GM19023 (cell line): ENCODE measurements around the gene DHRS4.
A peak's percentile ranks its signal among the peaks of the same experiment; 100 is the strongest.

ENCODE experiments used
- ATAC-seq: cut with Tn5 transposase; IDR thresholded peaks from one replicate; pipeline ENCODE4 v1.9.1; 2021; ENCODE audit warnings: mild to moderate bottlenecking, moderate library complexity; ENCODE audit not compliant: unreplicated experiment

Gene DHRS4

DNA sequence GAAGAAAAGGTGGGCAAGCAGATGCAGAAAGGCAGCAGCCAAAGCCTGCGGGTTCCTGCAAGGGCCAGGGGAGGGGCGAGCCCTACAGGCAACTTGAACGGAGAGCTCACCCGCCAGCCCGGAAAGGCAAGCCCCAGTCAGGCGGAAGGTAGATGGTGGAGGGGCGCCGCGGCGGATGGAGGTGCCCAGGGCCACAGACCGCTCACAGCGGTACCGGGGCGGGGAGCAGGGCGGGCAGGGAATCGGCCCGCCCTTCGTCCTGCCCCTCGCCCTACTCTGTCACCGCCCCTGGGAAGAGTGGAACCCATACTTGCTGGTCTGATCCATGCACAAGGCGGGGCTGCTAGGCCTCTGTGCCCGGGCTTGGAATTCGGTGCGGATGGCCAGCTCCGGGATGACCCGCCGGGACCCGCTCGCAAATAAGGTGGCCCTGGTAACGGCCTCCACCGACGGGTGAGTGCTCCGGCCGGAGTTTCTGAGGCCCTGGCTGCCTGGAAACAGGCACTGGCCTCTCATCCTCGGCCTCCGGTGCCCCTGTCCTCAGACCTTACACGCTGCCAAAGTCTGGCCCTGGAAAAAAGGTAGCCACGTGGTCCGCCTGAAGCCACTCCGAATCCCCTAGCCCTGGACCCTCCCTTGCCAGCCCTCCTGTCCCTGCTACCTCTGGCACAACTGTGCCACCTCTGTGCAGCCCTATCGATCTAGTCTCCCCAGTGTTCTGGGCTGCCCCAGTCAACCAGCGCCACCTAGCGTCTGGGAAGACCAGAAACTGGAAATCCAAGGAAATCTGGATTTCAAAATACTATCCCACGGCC is at the start of gene DHRS4:
DHRS4 (plus strand) TSS at position 307 of the 815 bp plus-strand sequence; CDS start at position 326, 19 bp downstream.
- peak; percentile 90 for ATAC-seq

GRCh38 chr14:23910101-23910875 is 43.3 kb upstream of the DHRS4 start:
- no peak for ATAC-seq

DNA sequence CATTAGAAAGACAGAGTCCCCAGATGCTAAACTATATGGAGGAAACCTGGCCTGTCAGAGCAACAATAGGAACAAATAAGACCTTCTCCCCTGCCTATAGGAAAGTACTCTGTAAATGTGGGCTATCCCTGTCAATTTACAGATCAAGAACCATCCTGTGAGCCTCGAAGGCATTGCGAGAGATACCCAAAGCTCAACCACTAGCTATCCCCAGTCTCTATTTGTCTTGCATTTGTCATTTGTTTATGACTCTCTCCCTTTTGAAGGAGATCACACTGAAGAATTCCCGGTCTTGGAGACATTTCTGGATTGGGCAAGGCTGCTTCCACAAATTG is 42.7 kb upstream of the DHRS4 start:
- no peak for ATAC-seq

- ATAC-seq = no peak
These were observed 38.0 kb upstream of the DHRS4 start for GRCh38 chr14:23915559-23915958.

DNA sequence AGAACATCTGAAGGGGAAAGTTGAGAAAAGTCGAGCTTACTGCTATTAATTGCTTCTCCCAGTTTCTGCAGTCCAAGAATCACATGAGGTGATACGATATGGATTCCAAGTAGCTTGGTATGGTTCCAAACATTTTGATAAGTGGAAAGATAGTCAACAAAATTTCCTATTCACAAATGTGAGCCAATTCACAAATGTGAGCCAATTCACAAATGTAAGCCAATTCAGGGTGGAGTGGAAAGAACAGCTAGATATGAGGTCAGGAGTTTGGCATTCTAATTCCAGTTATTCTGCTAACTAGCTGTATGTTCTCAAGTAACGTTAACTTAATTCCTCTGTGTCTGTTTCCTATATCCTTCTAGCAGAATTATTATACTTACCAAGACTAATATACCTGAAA is 37.6 kb upstream of the DHRS4 start:
- no peak for ATAC-seq

DNA sequence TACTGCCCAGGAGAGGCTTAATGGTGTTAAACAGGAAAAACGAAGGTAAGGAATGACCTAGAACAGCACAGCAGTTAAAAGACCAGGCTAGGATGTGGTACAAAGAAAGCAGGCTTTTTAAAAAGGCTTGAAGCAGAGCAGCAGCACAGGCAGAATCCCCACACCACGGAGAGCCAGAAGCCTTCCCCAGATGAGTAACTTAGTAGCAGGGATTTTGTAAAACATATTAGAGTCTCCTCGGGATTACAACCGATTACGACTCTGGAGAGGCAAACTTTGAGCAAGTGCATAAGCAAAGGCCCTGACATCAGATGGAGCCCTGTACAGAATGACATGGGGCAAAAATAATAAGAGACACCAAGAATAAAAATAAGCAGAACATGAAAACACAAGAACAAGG is 37.1 kb upstream of the DHRS4 start:
- ATAC-seq = no peak

DNA sequence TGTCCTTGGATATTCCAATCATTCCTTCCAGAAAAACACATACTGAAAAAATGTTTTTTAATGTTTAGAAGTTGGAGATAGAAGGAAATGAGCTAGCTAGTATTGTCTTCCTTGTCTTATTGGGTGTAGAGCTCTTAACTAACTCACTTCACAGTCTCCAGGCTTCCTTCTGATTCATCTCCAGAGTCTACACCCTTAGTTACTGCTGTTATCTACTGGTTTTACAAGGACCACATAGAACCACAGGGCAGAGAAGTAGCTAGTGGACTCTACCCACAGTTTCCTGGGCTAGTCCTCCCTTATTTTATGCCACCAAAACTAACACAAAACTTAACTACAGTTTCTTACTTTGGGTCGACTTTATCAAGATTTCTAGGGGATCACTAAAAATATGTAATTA is 31.0 kb upstream of the DHRS4 start:
- no peak for ATAC-seq

DNA sequence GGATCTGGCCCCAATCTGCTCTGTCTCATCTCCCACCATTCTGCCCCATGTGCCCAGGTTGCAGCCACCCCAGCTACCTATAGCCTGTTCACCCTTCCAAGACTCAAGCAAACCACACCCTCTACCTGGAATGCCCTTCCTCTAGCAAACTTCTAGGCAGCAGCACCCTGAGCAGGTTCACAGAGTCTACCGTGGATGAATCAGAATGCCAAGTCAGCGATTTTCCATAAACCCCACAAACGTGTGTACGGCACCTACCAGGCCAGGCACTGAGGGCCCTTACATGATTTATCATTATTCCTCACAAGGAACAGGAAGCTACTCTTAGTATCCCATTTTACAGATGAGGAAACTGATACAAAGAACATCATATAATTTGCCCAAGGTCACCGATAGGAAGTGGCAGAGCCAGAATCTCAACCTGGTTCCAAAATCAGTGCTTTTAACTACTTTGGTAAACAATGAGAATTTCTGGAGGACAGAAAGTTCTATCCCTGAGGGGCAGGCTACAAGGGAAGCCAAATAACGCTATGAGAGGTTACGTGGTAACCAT is 28.0 kb upstream of the DHRS4 start:
- ATAC-seq = no peak

GRCh38 chr14:23926543-23926942 is 27.0 kb upstream of the DHRS4 start:
- ATAC-seq = no peak

- ATAC-seq = no peak
These were observed 24.4 kb upstream of the DHRS4 start for GRCh38 chr14:23929136-23929535.

DNA sequence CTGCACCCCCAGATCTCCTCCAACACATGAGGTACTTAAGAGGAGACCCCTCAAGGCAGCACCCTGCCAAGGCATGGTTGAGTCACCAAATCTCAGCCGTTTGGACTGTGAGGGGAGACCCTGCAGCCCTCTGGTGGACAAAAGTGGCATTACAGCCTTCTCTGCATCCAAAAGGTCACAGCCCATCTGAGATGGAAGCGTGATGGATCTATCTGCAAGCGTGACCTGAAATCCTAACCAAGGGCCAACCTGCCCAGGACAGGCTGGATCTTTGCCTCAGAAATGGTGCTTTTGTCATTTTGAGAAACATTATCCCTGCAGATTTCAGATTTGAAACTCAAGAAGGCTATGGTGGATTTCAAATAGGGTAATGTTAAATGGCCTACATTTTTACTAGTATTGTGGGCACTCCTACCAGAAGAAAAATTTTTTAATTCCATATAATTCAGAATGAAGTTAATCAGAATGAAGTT is 23.7 kb upstream of the DHRS4 start:
- peak; percentile 78 for ATAC-seq

DNA sequence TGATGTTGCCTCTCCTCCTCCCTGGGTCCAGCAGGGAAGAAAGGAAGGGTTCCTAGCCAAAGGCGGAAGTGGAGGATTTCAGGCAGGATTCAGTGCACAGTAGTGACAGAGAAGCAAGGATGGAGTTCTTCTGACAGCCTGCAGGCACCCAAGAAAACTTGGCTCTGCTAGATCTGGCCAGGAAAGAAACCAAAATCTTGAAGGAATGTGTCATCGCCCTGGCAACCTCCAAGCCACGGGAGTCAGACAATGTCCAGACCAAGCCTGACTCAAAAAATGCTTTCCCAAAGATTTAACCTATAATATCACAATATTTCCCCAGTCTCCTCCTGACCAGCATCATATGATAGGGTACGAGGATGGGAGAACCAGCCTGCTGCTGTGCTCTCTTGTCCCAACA is 22.8 kb upstream of the DHRS4 start:
- no peak for ATAC-seq

DNA sequence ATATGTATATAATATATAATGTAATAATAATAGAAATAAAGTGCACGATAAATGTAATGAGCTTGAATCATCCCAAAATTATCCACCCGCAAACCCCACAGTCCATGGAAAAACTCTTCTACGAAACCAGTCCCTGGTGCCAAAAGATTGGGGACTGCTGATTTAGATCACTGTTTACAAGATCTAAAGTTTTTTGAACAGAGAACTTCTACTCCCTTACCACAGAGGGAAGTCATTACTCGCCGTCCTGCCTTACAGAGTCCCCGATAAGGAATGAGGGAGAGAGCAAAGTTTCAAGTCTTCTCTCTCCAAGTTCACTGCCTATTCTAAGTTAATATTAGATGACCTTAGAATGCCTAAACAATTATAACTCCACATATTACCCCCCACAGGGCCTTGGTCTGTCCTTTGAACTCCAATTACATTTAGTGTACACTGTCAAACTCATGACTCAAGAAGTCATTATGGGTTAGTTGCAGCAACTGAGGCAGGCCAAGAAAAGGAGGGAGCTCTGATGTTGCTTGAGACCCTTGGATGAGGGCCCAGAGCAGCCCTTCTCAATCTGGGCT is 21.8 kb upstream of the DHRS4 start:
- ATAC-seq = no peak

DNA sequence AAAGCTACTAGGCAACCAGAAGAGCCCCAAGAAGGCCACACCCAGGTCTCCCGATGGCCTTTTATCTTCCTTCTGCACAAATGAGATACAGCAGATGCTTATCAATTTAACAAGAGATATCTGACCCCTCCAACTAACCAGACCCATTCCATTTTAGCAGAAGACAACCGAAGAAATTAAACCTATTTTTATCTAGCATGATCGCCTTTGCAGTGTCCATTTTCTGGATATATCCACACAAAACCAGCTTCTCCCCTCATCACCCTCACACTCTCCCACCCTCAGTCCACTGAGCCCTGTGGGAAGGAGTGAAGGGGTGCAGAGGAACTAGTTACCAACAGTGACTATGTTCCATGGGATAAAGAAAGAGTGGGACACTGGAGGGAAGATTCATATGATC is 20.9 kb upstream of the DHRS4 start:
- ATAC-seq = no peak

GRCh38 chr14:23933108-23933741 is 20.3 kb upstream of the DHRS4 start:
- no peak for ATAC-seq

DNA sequence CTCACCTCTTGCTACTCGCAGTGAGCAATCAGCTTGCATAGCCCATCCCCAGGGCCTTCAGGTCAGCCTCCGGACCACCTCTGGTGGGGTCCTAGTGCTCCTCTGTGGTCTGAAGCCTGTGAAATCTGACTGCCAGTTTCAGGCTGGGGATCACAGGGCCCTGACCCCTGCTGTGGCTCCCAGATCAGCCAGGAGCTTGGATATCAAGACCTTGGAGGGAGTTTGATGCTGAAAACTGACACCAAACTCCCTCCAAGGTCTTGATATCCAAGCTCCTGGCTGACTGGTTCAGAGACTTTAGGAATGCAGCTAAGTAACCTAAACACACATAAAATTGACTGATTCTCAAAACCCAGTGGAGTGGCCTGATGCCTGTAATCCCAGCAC is 19.8 kb upstream of the DHRS4 start:
- ATAC-seq = no peak

- no peak for ATAC-seq
These were observed 18.4 kb upstream of the DHRS4 start for GRCh38 chr14:23935158-23935557.

DNA sequence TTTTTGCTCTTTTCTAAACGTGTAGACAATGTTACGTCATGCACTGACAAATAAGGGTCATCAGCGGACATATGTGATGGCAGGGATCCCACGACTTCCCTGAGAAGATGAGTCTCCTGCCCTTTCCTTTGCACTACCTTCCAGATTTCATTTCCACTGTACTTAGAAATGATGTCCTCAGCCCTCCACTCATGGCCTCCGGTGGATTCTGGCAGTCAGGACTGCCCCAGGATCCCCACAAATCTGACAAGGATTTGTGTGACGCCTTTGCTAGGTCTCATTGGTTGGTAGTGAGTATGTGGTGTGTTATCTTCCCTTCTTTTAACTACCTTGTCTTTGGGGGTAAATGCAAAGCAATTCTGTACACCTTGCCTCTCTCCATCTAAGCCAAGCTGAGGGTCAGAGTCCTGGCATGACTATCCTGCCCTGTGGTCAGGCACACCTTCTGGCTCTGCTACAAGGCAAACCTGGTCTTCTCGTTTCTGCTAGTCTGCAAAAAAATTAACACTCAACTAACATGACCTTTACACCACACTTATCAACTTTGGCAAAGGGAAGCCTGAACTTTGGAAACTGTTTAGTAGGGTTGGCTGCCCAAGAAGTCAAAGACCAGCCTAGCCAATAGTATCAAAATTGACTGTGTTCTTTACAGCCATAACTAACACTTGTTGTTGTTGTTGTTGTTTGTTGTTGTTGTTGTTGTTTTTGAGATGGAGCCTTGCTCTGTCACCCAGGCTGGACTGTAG is 17.3 kb upstream of the DHRS4 start:
- no peak for ATAC-seq

- no peak for ATAC-seq
These were observed 16.4 kb upstream of the DHRS4 start for GRCh38 chr14:23937203-23937602.

DNA sequence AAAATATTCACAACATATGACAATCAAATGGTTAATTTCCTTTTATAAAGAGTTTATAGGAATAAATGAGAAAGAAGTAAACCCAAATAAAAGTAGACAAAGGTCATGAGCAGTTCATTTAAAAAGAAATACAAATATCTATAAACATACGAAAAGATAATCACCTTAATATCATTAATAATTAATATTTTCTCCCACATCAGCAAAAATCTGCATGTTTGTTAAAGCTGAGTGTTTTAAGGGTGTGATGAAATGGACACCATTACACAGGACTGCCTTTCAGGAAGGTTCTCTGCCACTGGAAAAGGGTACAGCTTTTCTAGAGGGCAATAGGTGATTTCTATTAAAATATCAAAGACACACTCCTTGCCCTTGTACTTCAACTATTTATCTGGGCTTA is 14.7 kb upstream of the DHRS4 start:
- ATAC-seq = no peak
